H9 (cell line): ENCODE results near the gene CDC6. TPM values are rescaled to one million over a fixed set of nuclear protein-coding genes. Genes with fewer than 3 reads are reported as not detected.

Source experiments
- DNase-seq: peaks from one replicate; pipeline ENCODE4 v3.0.0-alpha.2; 2017
- H2AFZ ChIP-seq: one replicate; pipeline ENCODE4 v1.6.1; 2013; ENCODE audit warnings: mild to moderate bottlenecking, low read length, control low read depth, moderate library complexity
- H2AK5ac ChIP-seq: 2 replicates; pipeline ENCODE4 v1.6.1; 2013; ENCODE audit warnings: low read length, control low read depth, mixed read lengths; ENCODE audit not compliant: insufficient read length
- H2BK120ac ChIP-seq: one replicate; pipeline ENCODE4 v1.6.1; 2013; ENCODE audit warnings: low read depth, mild to moderate bottlenecking, low read length, control low read depth, inconsistent platforms; ENCODE audit not compliant: poor library complexity, severe bottlenecking
- H2BK12ac ChIP-seq: 2 replicates; pipeline ENCODE4 v1.6.1; 2013; ENCODE audit warnings: low read length, control low read depth, mixed read lengths, low read depth; ENCODE audit not compliant: insufficient read length
- H2BK15ac ChIP-seq: 2 replicates; pipeline ENCODE4 v1.6.1; 2013; ENCODE audit warnings: low read depth, low read length, control low read depth
- H2BK20ac ChIP-seq: one replicate; pipeline ENCODE4 v1.6.1; 2013; ENCODE audit warnings: low read depth, mild to moderate bottlenecking, low read length, control low read depth, inconsistent platforms; ENCODE audit not compliant: poor library complexity, severe bottlenecking
- H2BK5ac ChIP-seq: 2 replicates; pipeline ENCODE4 v1.6.1; 2013; ENCODE audit warnings: low read length, control low read depth, mixed read lengths; ENCODE audit not compliant: insufficient read length
- H3K14ac ChIP-seq: 2 replicates; pipeline ENCODE4 v1.6.1; 2013; ENCODE audit warnings: low read length, control low read depth; ENCODE audit not compliant: insufficient read depth
- H3K18ac ChIP-seq: 2 replicates; pipeline ENCODE4 v1.6.1; 2013; ENCODE audit warnings: low read depth, mild to moderate bottlenecking, mixed read lengths, low read length, control low read depth; ENCODE audit not compliant: insufficient read length
- H3K23ac ChIP-seq: 2 replicates; pipeline ENCODE4 v1.6.1; 2013; ENCODE audit warnings: low read length, control low read depth, mixed read lengths, low read depth; ENCODE audit not compliant: insufficient read length
- H3K23me2 ChIP-seq: 2 replicates; pipeline ENCODE4 v1.6.1; 2013; ENCODE audit warnings: low read depth, mild to moderate bottlenecking, mixed read lengths, low read length, control low read depth; ENCODE audit not compliant: insufficient read length, poor library complexity, severe bottlenecking
- H3K27ac ChIP-seq: 2 replicates; pipeline ENCODE4 v1.5.1; 2013; ENCODE audit warnings: low read length, control low read depth, mixed read lengths, low read depth; ENCODE audit not compliant: insufficient read length
- H3K27me3 ChIP-seq: 2 replicates; pipeline ENCODE4 v1.6.1; 2013; ENCODE audit warnings: low read length, control low read depth, inconsistent platforms; ENCODE audit not compliant: insufficient read depth
- H3K4ac ChIP-seq: 2 replicates; pipeline ENCODE4 v1.6.1; 2013; ENCODE audit warnings: low read depth, mild to moderate bottlenecking, control low read depth, inconsistent platforms, low read length, moderate library complexity
- H3K4me1 ChIP-seq: 2 replicates; pipeline ENCODE4 v1.6.1; 2013; ENCODE audit warnings: low read length, control low read depth, inconsistent platforms; ENCODE audit not compliant: insufficient read depth
- H3K4me2 ChIP-seq: 2 replicates; pipeline ENCODE4 v1.6.1; 2013; ENCODE audit warnings: low read length, control low read depth, mixed read lengths; ENCODE audit not compliant: insufficient read length, insufficient read depth
- H3K56ac ChIP-seq: 2 replicates; pipeline ENCODE4 v1.6.1; 2013; ENCODE audit warnings: low read depth, mild to moderate bottlenecking, mixed read lengths, low read length, control low read depth; ENCODE audit not compliant: insufficient read length
- H3K79me1 ChIP-seq: 2 replicates; pipeline ENCODE4 v1.6.1; 2013; ENCODE audit warnings: low read depth, mild to moderate bottlenecking, moderate library complexity, low read length, control low read depth, inconsistent platforms; ENCODE audit not compliant: insufficient read depth, poor library complexity, severe bottlenecking
- H3K79me2 ChIP-seq: 2 replicates; pipeline ENCODE4 v1.6.1; 2013; ENCODE audit warnings: low read length, control low read depth, inconsistent platforms; ENCODE audit not compliant: insufficient read depth
- H3K9ac ChIP-seq: 2 replicates; pipeline ENCODE4 v1.6.1; 2013; ENCODE audit warnings: low read length, control low read depth, mixed read lengths; ENCODE audit not compliant: insufficient read length; ENCODE audit errors: extremely low read depth
- H3K9me3 ChIP-seq: one replicate; pipeline ENCODE4 v1.6.1; 2013; ENCODE audit warnings: low read depth, low read length, inconsistent platforms; ENCODE audit not compliant: control insufficient read depth
- H3T11ph ChIP-seq: one replicate; pipeline ENCODE4 v1.6.1; 2013; ENCODE audit warnings: mild to moderate bottlenecking, low read length, control low read depth, inconsistent platforms
- H4K20me1 ChIP-seq: one replicate; pipeline ENCODE4 v1.6.1; 2013; ENCODE audit not compliant: control insufficient read depth, insufficient read length, insufficient read depth
- H4K5ac ChIP-seq: 2 replicates; pipeline ENCODE4 v1.6.1; 2013; ENCODE audit warnings: low read depth, mild to moderate bottlenecking, mixed read lengths, low read length, control low read depth; ENCODE audit not compliant: insufficient read length
- H4K8ac ChIP-seq: replicated peaks from 2 replicates; pipeline ENCODE4 v1.6.1; 2013; ENCODE audit warnings: low read length, control low read depth, mixed read lengths, low read depth; ENCODE audit not compliant: insufficient read length
- H4K91ac ChIP-seq: 2 replicates; pipeline ENCODE4 v1.6.1; 2013; ENCODE audit warnings: low read depth, mild to moderate bottlenecking, moderate library complexity, mixed read lengths, low read length, control low read depth; ENCODE audit not compliant: insufficient read length
- H3K27ac Mint-ChIP-seq, 3 experiments: 2 replicates in 2 of 3; 3 replicates in 1 of 3; pipeline ENCODE4 v1.8.0; 2020 to 2021; ENCODE audit warnings: mixed read lengths in 3 of 3, mild to moderate bottlenecking in 1 of 3, moderate library complexity in 1 of 3
- H3K27me3 Mint-ChIP-seq: 2 replicates; pipeline ENCODE4 v1.8.0; 2021; ENCODE audit warnings: low read depth, mild to moderate bottlenecking, moderate library complexity, mixed read lengths
- H3K36me3 Mint-ChIP-seq, 3 experiments: 2 replicates in 2 of 3; 3 replicates in 1 of 3; pipeline ENCODE4 v1.8.0; 2020 to 2021; ENCODE audit warnings: low read depth in 3 of 3, mixed read lengths in 3 of 3; ENCODE audit not compliant: insufficient read depth in 1 of 3
- H3K4me1 Mint-ChIP-seq, 2 experiments: 2 replicates each; pipeline ENCODE4 v1.8.0; 2020; ENCODE audit warnings: mixed read lengths in 2 of 2
- H3K4me3 Mint-ChIP-seq, 2 experiments: 2 replicates in 1 of 2; 3 replicates in 1 of 2; pipeline ENCODE4 v1.8.0; 2020 to 2021; ENCODE audit warnings: mild to moderate bottlenecking in 2 of 2, mixed read lengths in 2 of 2, moderate library complexity in 1 of 2
- H3K9me3 Mint-ChIP-seq, 2 experiments: 2 replicates in 1 of 2; 3 replicates in 1 of 2; pipeline ENCODE4 v1.8.0; 2020; ENCODE audit warnings: mild to moderate bottlenecking in 2 of 2, mixed read lengths in 2 of 2, moderate library complexity in 1 of 2
- CTCF ChIP-seq: fragments of 200-600 bp; sonication (generic); conservative IDR thresholded peaks from 3 replicates; pipeline ENCODE4 v1.8.0; 2021; ENCODE audit warnings: antibody characterized with exemption, mild to moderate bottlenecking
- WGBS: extraction: QIAGEN DNeasy Blood & Tissue Kit; methylation state at CpG from one replicate; pipeline ENCODE4 v1.1.7; 2013; ENCODE audit warnings: missing lambda C conversion rate, low lambda C conversion rate, mixed read lengths; ENCODE audit not compliant: insufficient read length; ENCODE audit errors: extremely low coverage; 5-methylcytosine and 5-hydroxymethylcytosine counted together
- total RNA-seq: library from RNA; stranded (reverse); gene quantifications from 2 replicates; pipeline ENCODE4 v1.2.1, GENCODE V29; 2021

CDC6 gene
- total RNA-seq, 1 experiment from 2014 or later: 131 TPM

DNA sequence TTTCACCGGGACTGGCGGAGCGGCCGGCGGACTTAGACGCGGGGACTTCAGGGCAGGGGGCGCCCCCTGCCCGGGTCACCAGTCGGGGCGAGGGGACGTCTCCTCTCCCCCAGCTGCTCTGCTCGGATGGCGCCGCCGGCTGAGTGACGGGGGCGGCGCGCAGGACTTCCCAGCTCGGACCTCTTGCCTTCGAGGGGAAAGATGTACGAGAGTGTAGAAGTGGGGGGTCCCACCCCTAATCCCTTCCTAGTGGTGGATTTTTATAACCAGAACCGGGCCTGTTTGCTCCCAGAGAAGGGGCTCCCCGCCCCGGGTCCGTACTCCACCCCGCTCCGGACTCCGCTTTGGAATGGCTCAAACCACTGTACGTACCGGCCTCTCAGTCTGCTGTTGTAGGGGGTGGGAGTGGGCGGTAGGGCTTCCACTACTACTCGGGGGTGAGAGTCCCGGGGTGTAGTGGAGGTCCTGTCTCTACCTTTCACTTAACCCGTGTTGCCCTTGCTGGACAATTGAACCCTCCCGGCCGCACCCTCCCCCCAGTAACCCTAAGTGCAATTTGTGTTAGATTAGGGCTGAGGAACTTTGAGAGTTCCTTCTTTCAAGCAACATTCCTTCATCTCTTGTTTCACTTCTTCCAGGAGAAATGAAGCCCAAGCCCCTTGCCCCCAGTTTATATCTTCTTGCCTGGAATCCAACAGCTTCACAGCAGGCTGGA, 55.0 kb downstream of the CDC6 start:
- H4K20me1 ChIP-seq: no peaks in the 10 kb centered on the region
- H3K36me3 Mint-ChIP-seq: peaks cover 0 to 6% (median 6%) of the 10 kb centered on the region in 3 experiments; a peak in 3 of 7 replicates
- peaks cover 18% of the 10 kb centered on the region; the same call in 1 of the 2 replicates for H3K27me3 ChIP-seq
- no peak overlapping the region for H3K27ac Mint-ChIP-seq
- no peak overlapping the region for H4K8ac ChIP-seq
- DNase-seq: no peak
- no peak for TF ChIP-seq CTCF
- H3K79me2 ChIP-seq: no peaks in the 10 kb centered on the region
- H2BK20ac ChIP-seq: no peak overlapping the region
- no peak overlapping the region for H2AFZ ChIP-seq
- H3K4me1 Mint-ChIP-seq: peaks cover 47 to 51% of the 10 kb centered on the region in 2 experiments
- H4K91ac ChIP-seq: no peak overlapping the region
- H3K27ac ChIP-seq: no peak overlapping the region
- peaks cover 86% of the 10 kb centered on the region for H3K27me3 Mint-ChIP-seq
- H2BK120ac ChIP-seq: no peak overlapping the region
- H3K4me1 ChIP-seq: peaks cover 23% of the 10 kb centered on the region
- H2BK12ac ChIP-seq: no peak overlapping the region
- H3K4ac ChIP-seq: no peak overlapping the region
- H3K4me2 ChIP-seq: peak overlapping the region; percentile 41
- no CpG with 5 or more reads among the region's 38 CpGs for WGBS
- H3K18ac ChIP-seq: no peak overlapping the region
- no peak overlapping the region for H3K9ac ChIP-seq
- no peak overlapping the region for H3T11ph ChIP-seq
- H4K5ac ChIP-seq: no peak overlapping the region
- H3K23me2 ChIP-seq: peaks cover 25% of the 10 kb centered on the region
- no peak overlapping the region for H2AK5ac ChIP-seq
- H3K9me3 ChIP-seq: no peaks in the 10 kb centered on the region
- no peak overlapping the region for H2BK15ac ChIP-seq
- H2BK5ac ChIP-seq: no peak overlapping the region
- H3K79me1 ChIP-seq: no peaks in the 10 kb centered on the region
- H3K14ac ChIP-seq: no peak overlapping the region
- H3K23ac ChIP-seq: no peak overlapping the region
- no peak overlapping the region for H3K56ac ChIP-seq
- no peaks in the 10 kb centered on the region for H3K9me3 Mint-ChIP-seq
- peak overlapping the region; percentile 69 to 85 for H3K4me3 Mint-ChIP-seq
